GM12878 (cell line): ENCODE results near the gene CAMKMT.

Source experiments
- BHLHE40 ChIP-seq, 2 experiments: fragments of 450-650 bp in 1 of 2; IDR thresholded peaks; 2 replicates each; pipeline ENCODE4 v1.6.1; 2011 to 2017; ENCODE audit warnings: low read depth in 2 of 2, borderline replicate concordance in 1 of 2, improper control_type of control experiment in 1 of 2, low read length in 1 of 2, mild to moderate bottlenecking in 1 of 2
- CHD2 ChIP-seq: IDR thresholded peaks from 2 replicates; pipeline ENCODE4 v1.6.1; 2011; ENCODE audit warnings: low read depth, low read length, improper control_type of control experiment, borderline replicate concordance
- EP300 ChIP-seq, 2 experiments: fragments of 150-350 bp in 1 of 2; IDR thresholded peaks; 2 replicates each; pipeline ENCODE4 v1.6.1; 2011 to 2012; ENCODE audit warnings: low read depth in 2 of 2, low read length in 2 of 2, borderline replicate concordance in 1 of 2, improper control_type of control experiment in 1 of 2, inconsistent platforms in 1 of 2; ENCODE audit not compliant: control insufficient read depth in 1 of 2
- ETV6 ChIP-seq, 2 experiments: fragments of 450-650 bp in 1 of 2; IDR thresholded peaks in 1 of 2; conservative IDR thresholded peaks in 1 of 2; 2 replicates each; pipeline ENCODE4 v1.6.1; 2014; ENCODE audit warnings: antibody characterized with exemption in 1 of 2, borderline replicate concordance in 1 of 2, low read depth in 1 of 2, mild to moderate bottlenecking in 1 of 2, moderate library complexity in 1 of 2
- EZH2 ChIP-seq: IDR thresholded peaks from 2 replicates; pipeline ENCODE4 v1.6.1; 2012; ENCODE audit warnings: low read depth, mild to moderate bottlenecking, control low read depth, inconsistent platforms, low read length, borderline replicate concordance; ENCODE audit not compliant: control insufficient read depth
- JUND ChIP-seq: IDR thresholded peaks from 2 replicates; pipeline ENCODE4 v1.6.1; 2012; ENCODE audit warnings: low read depth, mild to moderate bottlenecking, low read length, improper control_type of control experiment, moderate library complexity
- POLR2A ChIP-seq: IDR thresholded peaks from 2 replicates; pipeline ENCODE4 v1.6.1; 2011; ENCODE audit warnings: low read depth, mild to moderate bottlenecking, low read length
- TCF3 ChIP-seq: IDR thresholded peaks from 2 replicates; pipeline ENCODE4 v1.6.1; 2012; ENCODE audit warnings: low read depth, mild to moderate bottlenecking, low read length, borderline replicate concordance; ENCODE audit not compliant: insufficient read depth
- ZNF24 ChIP-seq: fragments of 450-650 bp; IDR thresholded peaks from 2 replicates; pipeline ENCODE4 v1.6.1; 2017; ENCODE audit warnings: antibody characterized with exemption, mild to moderate bottlenecking
- ZNF384 ChIP-seq: IDR thresholded peaks from 2 replicates; pipeline ENCODE4 v1.6.1; 2012; ENCODE audit warnings: low read depth, mild to moderate bottlenecking, low read length, improper control_type of control experiment, borderline replicate concordance
- TF ChIP-seq, protein P1 (sequence below), 3 experiments: IDR thresholded peaks in 2 of 3; conservative IDR thresholded peaks in 1 of 3; 2 replicates each; pipeline ENCODE4 v1.5.1; 2011; ENCODE audit warnings: low read depth in 3 of 3, low read length in 3 of 3, mild to moderate bottlenecking in 3 of 3, control low read depth in 2 of 3, moderate library complexity in 2 of 3, inconsistent platforms in 1 of 3, mixed read lengths in 1 of 3; ENCODE audit not compliant: control insufficient read depth in 2 of 3, insufficient read depth in 1 of 3; ENCODE audit errors: extremely low read depth in 1 of 3
- TF ChIP-seq, protein P2 (sequence below): fragments of 450-650 bp; formaldehyde crosslinking; IDR thresholded peaks from 2 replicates; pipeline ENCODE4 v1.4.0; 2022; ENCODE audit warnings: mild to moderate bottlenecking, moderate library complexity

DNA sequence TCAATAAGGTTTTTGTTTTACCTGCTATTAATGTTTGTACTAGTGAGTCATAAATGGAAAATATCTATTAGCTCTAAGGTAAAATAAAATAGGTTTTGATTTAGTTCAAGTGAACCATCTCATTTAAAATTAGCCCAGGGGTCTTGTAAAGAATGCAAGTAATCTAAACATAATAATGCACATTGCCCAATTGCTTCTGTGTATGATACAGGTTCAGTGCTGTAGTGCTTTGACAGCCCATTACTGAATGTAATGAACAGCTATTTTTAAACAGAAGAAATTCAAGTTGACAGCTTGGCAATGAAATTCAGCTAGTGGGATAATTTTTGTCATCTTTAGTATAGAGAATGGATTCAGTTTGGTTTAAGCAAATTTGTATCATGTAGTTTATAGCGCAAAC lies 91.5 kb downstream of the CAMKMT start:
- TF ChIP-seq, protein P1, sequence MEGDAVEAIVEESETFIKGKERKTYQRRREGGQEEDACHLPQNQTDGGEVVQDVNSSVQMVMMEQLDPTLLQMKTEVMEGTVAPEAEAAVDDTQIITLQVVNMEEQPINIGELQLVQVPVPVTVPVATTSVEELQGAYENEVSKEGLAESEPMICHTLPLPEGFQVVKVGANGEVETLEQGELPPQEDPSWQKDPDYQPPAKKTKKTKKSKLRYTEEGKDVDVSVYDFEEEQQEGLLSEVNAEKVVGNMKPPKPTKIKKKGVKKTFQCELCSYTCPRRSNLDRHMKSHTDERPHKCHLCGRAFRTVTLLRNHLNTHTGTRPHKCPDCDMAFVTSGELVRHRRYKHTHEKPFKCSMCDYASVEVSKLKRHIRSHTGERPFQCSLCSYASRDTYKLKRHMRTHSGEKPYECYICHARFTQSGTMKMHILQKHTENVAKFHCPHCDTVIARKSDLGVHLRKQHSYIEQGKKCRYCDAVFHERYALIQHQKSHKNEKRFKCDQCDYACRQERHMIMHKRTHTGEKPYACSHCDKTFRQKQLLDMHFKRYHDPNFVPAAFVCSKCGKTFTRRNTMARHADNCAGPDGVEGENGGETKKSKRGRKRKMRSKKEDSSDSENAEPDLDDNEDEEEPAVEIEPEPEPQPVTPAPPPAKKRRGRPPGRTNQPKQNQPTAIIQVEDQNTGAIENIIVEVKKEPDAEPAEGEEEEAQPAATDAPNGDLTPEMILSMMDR (IDR thresholded peaks at IDR 0.05 in 2 of 3, conservative IDR thresholded peaks at IDR 0.05 in 1 of 3; ENCODE audit: control insufficient read depth in 2 of 3, extremely low read depth in 1 of 3, insufficient read depth in 1 of 3, low read depth in 3 of 3, low read length in 3 of 3): no peak
- TF ChIP-seq TCF3: no peak
- no peak for TF ChIP-seq ETV6 (conservative IDR thresholded peaks at IDR 0.05 in 1 of 2, IDR thresholded peaks at IDR 0.05 in 1 of 2; ENCODE audit: borderline replicate concordance in 1 of 2, low read depth in 1 of 2)
- no peak for TF ChIP-seq POLR2A
- no peak for TF ChIP-seq ZNF384
- TF ChIP-seq JUND: no peak
- TF ChIP-seq EZH2: no peak
- no peak for TF ChIP-seq BHLHE40 (IDR thresholded peaks at IDR 0.05; ENCODE audit: borderline replicate concordance in 1 of 2, low read depth in 2 of 2, low read length in 1 of 2)
- TF ChIP-seq EP300 (IDR thresholded peaks at IDR 0.05; ENCODE audit: borderline replicate concordance in 1 of 2, control insufficient read depth in 1 of 2, low read depth in 2 of 2, low read length in 2 of 2): no peak
- TF ChIP-seq, protein P2, sequence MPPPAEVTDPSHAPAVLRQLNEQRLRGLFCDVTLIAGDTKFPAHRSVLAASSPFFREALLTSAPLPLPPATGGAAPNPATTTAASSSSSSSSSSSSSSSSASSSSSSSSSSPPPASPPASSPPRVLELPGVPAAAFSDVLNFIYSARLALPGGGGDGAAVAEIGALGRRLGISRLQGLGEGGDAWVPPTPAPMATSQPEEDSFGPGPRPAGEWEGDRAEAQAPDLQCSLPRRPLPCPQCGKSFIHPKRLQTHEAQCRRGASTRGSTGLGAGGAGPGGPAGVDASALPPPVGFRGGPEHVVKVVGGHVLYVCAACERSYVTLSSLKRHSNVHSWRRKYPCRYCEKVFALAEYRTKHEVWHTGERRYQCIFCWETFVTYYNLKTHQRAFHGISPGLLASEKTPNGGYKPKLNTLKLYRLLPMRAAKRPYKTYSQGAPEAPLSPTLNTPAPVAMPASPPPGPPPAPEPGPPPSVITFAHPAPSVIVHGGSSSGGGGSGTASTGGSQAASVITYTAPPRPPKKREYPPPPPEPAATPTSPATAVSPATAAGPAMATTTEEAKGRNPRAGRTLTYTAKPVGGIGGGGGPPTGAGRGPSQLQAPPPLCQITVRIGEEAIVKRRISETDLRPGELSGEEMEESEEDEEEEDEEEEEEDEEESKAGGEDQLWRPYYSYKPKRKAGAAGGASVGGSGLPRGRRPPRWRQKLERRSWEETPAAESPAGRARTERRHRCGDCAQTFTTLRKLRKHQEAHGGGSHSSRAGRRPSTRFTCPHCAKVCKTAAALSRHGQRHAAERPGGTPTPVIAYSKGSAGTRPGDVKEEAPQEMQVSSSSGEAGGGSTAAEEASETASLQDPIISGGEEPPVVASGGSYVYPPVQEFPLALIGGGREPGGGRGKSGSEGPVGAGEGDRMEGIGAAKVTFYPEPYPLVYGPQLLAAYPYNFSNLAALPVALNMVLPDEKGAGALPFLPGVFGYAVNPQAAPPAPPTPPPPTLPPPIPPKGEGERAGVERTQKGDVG (CRISPR knock-in tag): no peak
- no peak for TF ChIP-seq ZNF24
- no peak for TF ChIP-seq CHD2
